ENCODE results near the gene FUNDC1.

Gene FUNDC1

DNA sequence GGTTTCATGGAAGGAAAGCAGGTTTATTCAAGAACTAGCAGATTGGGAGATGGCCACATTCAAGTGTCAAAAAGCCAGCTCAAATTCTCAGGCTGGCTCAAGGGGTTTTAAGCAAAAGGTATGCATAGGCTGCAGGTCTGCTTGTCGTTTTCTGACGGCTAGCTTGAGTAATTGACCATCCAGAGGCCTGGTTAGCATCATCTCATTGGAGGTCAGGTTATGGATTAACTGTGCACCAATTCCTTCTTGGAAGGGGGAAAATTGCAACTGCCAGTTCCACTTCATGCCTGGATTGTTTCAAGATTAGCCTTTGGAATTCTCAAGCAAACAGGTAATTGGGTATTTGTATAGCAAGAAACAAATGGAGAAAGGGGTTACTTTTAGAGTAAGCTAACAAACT, 62.1 kb downstream of the FUNDC1 start:
- ChIA-PET POLR2A (no interaction called here), CTCF (no interaction called here)
- DNase-seq (ENCODE audit: extremely low spot score): no peak
- TF ChIP-seq SP1 (IDR thresholded peaks at IDR 0.05) (no peak), FOXK2 (IDR thresholded peaks at IDR 0.05) (no peak), FOXA1 (IDR thresholded peaks at IDR 0.05) (no peak), FOXM1 (IDR thresholded peaks at IDR 0.05; ENCODE audit: borderline replicate concordance) (no peak), LEF1 (IDR thresholded peaks at IDR 0.05; ENCODE audit: borderline replicate concordance) (no peak), CTBP1 (IDR thresholded peaks at IDR 0.05; ENCODE audit: borderline replicate concordance) (no peak), TARDBP (IDR thresholded peaks at IDR 0.05) (no peak), BHLHE40 (IDR thresholded peaks at IDR 0.05; ENCODE audit: borderline replicate concordance) (no peak), ZNF384 (IDR thresholded peaks at IDR 0.05) (no peak), ELF4 (IDR thresholded peaks at IDR 0.05) (no peak), NFRKB (IDR thresholded peaks at IDR 0.05) (no peak), L3MBTL2 (conservative IDR thresholded peaks at IDR 0.05) (no peak), HDGF (IDR thresholded peaks at IDR 0.05; ENCODE audit: borderline replicate concordance) (no peak), ARNT (IDR thresholded peaks at IDR 0.05) (no peak)
- TF ChIP-seq, protein P1, sequence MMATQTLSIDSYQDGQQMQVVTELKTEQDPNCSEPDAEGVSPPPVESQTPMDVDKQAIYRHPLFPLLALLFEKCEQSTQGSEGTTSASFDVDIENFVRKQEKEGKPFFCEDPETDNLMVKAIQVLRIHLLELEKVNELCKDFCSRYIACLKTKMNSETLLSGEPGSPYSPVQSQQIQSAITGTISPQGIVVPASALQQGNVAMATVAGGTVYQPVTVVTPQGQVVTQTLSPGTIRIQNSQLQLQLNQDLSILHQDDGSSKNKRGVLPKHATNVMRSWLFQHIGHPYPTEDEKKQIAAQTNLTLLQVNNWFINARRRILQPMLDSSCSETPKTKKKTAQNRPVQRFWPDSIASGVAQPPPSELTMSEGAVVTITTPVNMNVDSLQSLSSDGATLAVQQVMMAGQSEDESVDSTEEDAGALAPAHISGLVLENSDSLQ (IDR thresholded peaks at IDR 0.05): no peak

- ChIA-PET POLR2A (no interaction called here), CTCF (no interaction called here)
- TF ChIP-seq TARDBP (IDR thresholded peaks at IDR 0.05) (no peak), ZNF384 (IDR thresholded peaks at IDR 0.05) (no peak), FOXA1 (IDR thresholded peaks at IDR 0.05) (no peak)
- TF ChIP-seq, protein P1 (IDR thresholded peaks at IDR 0.05): no peak
- DNase-seq (ENCODE audit: extremely low spot score): no peak
Measured at GRCh38 chrX:44474410-44474809, 68.2 kb downstream of the FUNDC1 start.

All from HEK293T (cell line).